Astrocyte (in vitro differentiated cells and primary cell): ENCODE measurements around the gene SPOCK3. TPM values are rescaled to one million over a fixed set of nuclear protein-coding genes. Genes with fewer than 3 reads are reported as not detected.

Experiments used
- DNase-seq: peaks from one replicate; pipeline ENCODE4 v3.0.0-alpha.2; 2010; ENCODE audit warnings: low read depth
- FAIRE-seq: peaks from 2 replicates; lab custom pipeline; 2011; peaks lifted over from hg19 to GRCh38; lab: Jason Lieb, UNC
- H2AFZ ChIP-seq: 2 replicates; pipeline ENCODE4 v1.6.0; 2012; ENCODE audit warnings: low read depth, low read length, inconsistent platforms
- H3K27ac ChIP-seq: 2 replicates; pipeline ENCODE4 v1.5.1; 2011; ENCODE audit warnings: low read depth, low read length, inconsistent platforms
- H3K27me3 ChIP-seq: 2 replicates; pipeline ENCODE4 v1.6.0; 2011; ENCODE audit warnings: low read length, inconsistent platforms; ENCODE audit not compliant: insufficient read depth
- H3K36me3 ChIP-seq: 2 replicates; pipeline ENCODE4 v1.5.1; 2011; ENCODE audit warnings: low read length, inconsistent platforms; ENCODE audit not compliant: insufficient read depth
- H3K4me1 ChIP-seq: 2 replicates; pipeline ENCODE4 v1.5.1; 2011; ENCODE audit warnings: low read length, inconsistent platforms; ENCODE audit not compliant: insufficient read depth
- H3K4me2 ChIP-seq: 2 replicates; pipeline ENCODE4 v1.6.0; 2012; ENCODE audit warnings: low read length, inconsistent platforms
- H3K4me3 ChIP-seq: 2 replicates; pipeline ENCODE4 v1.5.1; 2011; ENCODE audit warnings: low read depth, mild to moderate bottlenecking, low read length, inconsistent platforms; ENCODE audit not compliant: insufficient read depth
- H3K79me2 ChIP-seq: 2 replicates; pipeline ENCODE4 v1.6.0; 2012; ENCODE audit warnings: mild to moderate bottlenecking, low read length, inconsistent platforms; ENCODE audit not compliant: insufficient read depth
- H3K9ac ChIP-seq: 2 replicates; pipeline ENCODE4 v1.6.0; 2012; ENCODE audit warnings: mild to moderate bottlenecking, low read length, inconsistent platforms
- H3K9me3 ChIP-seq: 2 replicates; pipeline ENCODE4 v1.5.1; 2012; ENCODE audit warnings: low read depth, mild to moderate bottlenecking, low read length, inconsistent platforms; ENCODE audit not compliant: insufficient read depth
- H4K20me1 ChIP-seq: 2 replicates; pipeline ENCODE4 v1.6.0; 2012; ENCODE audit warnings: low read length, inconsistent platforms; ENCODE audit not compliant: insufficient read depth
- H3K27ac Mint-ChIP-seq: one replicate; pipeline ENCODE4 v1.8.0; 2021; ENCODE audit warnings: mild to moderate bottlenecking, mixed read lengths; ENCODE audit not compliant: unreplicated experiment
- H3K27me3 Mint-ChIP-seq: one replicate; pipeline ENCODE4 v1.8.0; 2021; ENCODE audit warnings: low read depth, mixed read lengths; ENCODE audit not compliant: unreplicated experiment
- H3K36me3 Mint-ChIP-seq: one replicate; pipeline ENCODE4 v1.8.0; 2021; ENCODE audit warnings: low read depth, mixed read lengths; ENCODE audit not compliant: unreplicated experiment
- H3K4me1 Mint-ChIP-seq: one replicate; pipeline ENCODE4 v1.8.0; 2021; ENCODE audit warnings: low read depth, mixed read lengths; ENCODE audit not compliant: unreplicated experiment
- H3K4me3 Mint-ChIP-seq: one replicate; pipeline ENCODE4 v1.8.0; 2021; ENCODE audit warnings: mild to moderate bottlenecking, moderate library complexity, mixed read lengths; ENCODE audit not compliant: unreplicated experiment
- H3K9me3 Mint-ChIP-seq: one replicate; pipeline ENCODE4 v1.8.0; 2021; ENCODE audit warnings: mild to moderate bottlenecking, mixed read lengths; ENCODE audit not compliant: unreplicated experiment
- CTCF ChIP-seq: IDR thresholded peaks from 2 replicates; pipeline ENCODE4 v1.5.1; 2011; ENCODE audit warnings: low read depth, mild to moderate bottlenecking, inconsistent platforms, low read length, moderate library complexity; ENCODE audit not compliant: insufficient read depth
- EZH2 ChIP-seq: IDR thresholded peaks from 2 replicates; pipeline ENCODE4 v1.6.1; 2012; ENCODE audit warnings: mild to moderate bottlenecking, low read length, inconsistent platforms; ENCODE audit not compliant: insufficient read depth
- total RNA-seq: library from RNA; stranded (reverse); gene quantifications from 2 replicates; pipeline ENCODE4 v1.2.1, GENCODE V29; 2021

The SPOCK3 gene
- total RNA-seq, 1 donor from 2014 or later, result 0.59 TPM

- H3K9me3 ChIP-seq, result no peaks in the 10 kb centered on the region
- DNase-seq (no peak), FAIRE-seq (no peak)
- H3K4me3 ChIP-seq, result peak overlapping the region; percentile 78
- no peaks in the 10 kb centered on the region for H4K20me1 ChIP-seq
- peak overlapping the region; percentile 99 for H3K4me2 ChIP-seq
- H3K27ac ChIP-seq, result no peak overlapping the region
- TF ChIP-seq CTCF, result no peak
- peaks cover 9% of the 10 kb centered on the region for H3K4me1 ChIP-seq
- Mint-ChIP-seq H3K4me1 (peaks cover 2% of the 10 kb centered on the region), H3K27ac (no peak overlapping the region), H3K36me3 (no peaks in the 10 kb centered on the region), H3K9me3 (peaks cover 2% of the 10 kb centered on the region), H3K4me3 (peak overlapping the region; percentile 97), H3K27me3 (peaks cover 33% of the 10 kb centered on the region)
- peak overlapping the region; percentile 73 for H3K9ac ChIP-seq
- H2AFZ ChIP-seq, result peak overlapping the region; percentile 43
- peaks cover 18% of the 10 kb centered on the region for H3K27me3 ChIP-seq
- H3K79me2 ChIP-seq, result no peaks in the 10 kb centered on the region
- H3K36me3 ChIP-seq, result no peaks in the 10 kb centered on the region
These were observed 1.2 kb downstream of the SPOCK3 start for GRCh38 chr4:167232805-167233684.

DNA sequence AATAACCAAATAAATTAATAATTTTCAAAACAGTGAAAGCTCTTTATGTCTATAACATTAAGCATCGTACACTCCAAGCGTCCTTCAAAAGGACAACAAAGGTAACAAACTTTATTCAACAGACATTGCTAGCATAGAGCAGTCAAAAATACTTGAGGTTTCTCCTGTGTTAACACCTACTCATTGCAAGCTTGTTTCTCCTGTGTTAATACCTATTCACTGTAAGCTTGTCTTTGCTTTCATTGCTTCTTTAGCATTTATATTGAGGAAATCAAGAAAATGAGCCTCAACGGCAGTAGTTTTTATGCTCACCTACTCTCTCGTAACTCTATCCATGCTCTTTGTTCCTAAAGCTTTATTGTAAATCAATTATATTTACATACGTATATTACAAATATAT lies 3.5 kb downstream of the SPOCK3 start:
- no peaks in the 10 kb centered on the region for H3K9me3 ChIP-seq
- no peak overlapping the region for H3K4me2 ChIP-seq
- peaks cover 22% of the 10 kb centered on the region for H3K27me3 Mint-ChIP-seq
- peaks cover 18% of the 10 kb centered on the region for H3K27me3 ChIP-seq
- peaks cover 2% of the 10 kb centered on the region for H3K9me3 Mint-ChIP-seq
- TF ChIP-seq CTCF, result no peak
- no peak for TF ChIP-seq EZH2
- H4K20me1 ChIP-seq, result no peaks in the 10 kb centered on the region
- DNase-seq (no peak), FAIRE-seq (no peak)
- no peak overlapping the region for H3K9ac ChIP-seq
- no peak overlapping the region for H3K4me3 ChIP-seq
- no peaks in the 10 kb centered on the region for H3K36me3 ChIP-seq
- H2AFZ ChIP-seq, result no peak overlapping the region
- H3K36me3 Mint-ChIP-seq, result no peaks in the 10 kb centered on the region
- no peak overlapping the region for H3K4me3 Mint-ChIP-seq
- peaks cover 9% of the 10 kb centered on the region for H3K4me1 ChIP-seq
- H3K27ac ChIP-seq, result no peak overlapping the region
- H3K79me2 ChIP-seq, result no peaks in the 10 kb centered on the region
- peaks cover 7% of the 10 kb centered on the region for H3K4me1 Mint-ChIP-seq
- H3K27ac Mint-ChIP-seq, result no peak overlapping the region

DNA sequence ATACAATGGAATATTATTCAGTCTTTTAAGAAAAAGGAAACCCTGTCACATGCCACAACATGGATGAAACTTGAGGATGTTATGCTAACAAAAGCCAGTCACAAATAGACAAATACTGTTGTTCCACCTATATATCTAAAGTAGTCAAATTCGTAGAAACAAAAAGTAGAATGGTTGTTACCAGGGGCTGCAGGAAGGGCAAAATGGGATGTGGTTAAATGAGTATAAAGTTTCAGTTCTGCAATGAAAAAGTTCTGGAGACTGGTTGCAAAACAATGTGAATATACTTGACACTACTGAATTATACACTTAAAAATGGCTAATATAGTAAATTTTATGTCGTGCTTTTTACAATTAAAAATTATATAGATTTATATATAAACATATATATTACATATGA lies 12.2 kb downstream of the SPOCK3 start:
- Histone ChIP-seq H2AFZ (no peak overlapping the region), H3K27ac (no peak overlapping the region), H3K9ac (no peak overlapping the region), H3K79me2 (no peaks in the 10 kb centered on the region), H3K36me3 (no peaks in the 10 kb centered on the region), H3K4me2 (no peak overlapping the region), H3K4me3 (no peak overlapping the region), H3K4me1 (no peaks in the 10 kb centered on the region), H3K9me3 (no peaks in the 10 kb centered on the region), H4K20me1 (no peaks in the 10 kb centered on the region), H3K27me3 (no peaks in the 10 kb centered on the region)
- DNase-seq (no peak), FAIRE-seq (no peak)
- Mint-ChIP-seq H3K27ac (no peak overlapping the region), H3K4me3 (no peak overlapping the region), H3K4me1 (peaks cover 8% of the 10 kb centered on the region), H3K9me3 (no peaks in the 10 kb centered on the region), H3K27me3 (no peaks in the 10 kb centered on the region), H3K36me3 (no peaks in the 10 kb centered on the region)
- no peak for TF ChIP-seq CTCF
- no peak for TF ChIP-seq EZH2
